A549 (cell line): Measurements from ENCODE around the gene PTPRN2. TPM values are rescaled to one million over a fixed set of nuclear protein-coding genes. Genes with fewer than 3 reads are reported as not detected.

Experiments
- ATAC-seq, 2 experiments: fragments of 200-7000 bp in 1 of 2; fragments of >200 bp in 1 of 2; cut with Nextera tagmentation in 1 of 2; cut with Tn5 transposase in 1 of 2; 3 replicates each; pipeline versions ENCODE4 v1.8.0 to v1.9.1; 2018 to 2020; ENCODE audit warnings: mild to moderate bottlenecking in 1 of 2, moderate library complexity in 1 of 2
- CTCF ChIA-PET: fragments of 300-600 bp; sonication (Branson Sonifier 250); formaldehyde crosslinking; extraction: SDS; loops from one replicate; lab custom pipeline; 2021; ENCODE audit warnings: antibody characterized with exemption, inconsistent platforms; lab: Yijun Ruan, JAX
- POLR2A ChIA-PET: fragments of 350-600 bp; formaldehyde crosslinking; extraction: SDS; loops from one replicate; lab custom pipeline; 2021; ENCODE audit warnings: antibody characterized with exemption, inconsistent platforms; lab: Yijun Ruan, JAX
- DNase-seq, 2 experiments: peaks; one replicate each; pipeline versions ENCODE4 v3.0.0 to v3.0.0-alpha.2; 2011 to 2016; ENCODE audit warnings: low read depth in 1 of 2, low spot score in 1 of 2
- FAIRE-seq: peaks from 2 replicates; lab custom pipeline; 2011; peaks lifted over from hg19 to GRCh38; lab: Jason Lieb, UNC
- H3K27ac ChIP-seq, 2 experiments: fragments of >200 bp; sonication (Bioruptor Twin); formaldehyde crosslinking; 3 replicates each; pipeline ENCODE4 v1.5.1; 2016 to 2017
- H3K4me1 ChIP-seq: fragments of >200 bp; sonication (Bioruptor Twin); formaldehyde crosslinking; 3 replicates; pipeline ENCODE4 v1.6.1; 2016
- H3K4me2 ChIP-seq: fragments of >200 bp; sonication (Bioruptor Twin); formaldehyde crosslinking; 3 replicates; pipeline ENCODE4 v1.6.1; 2016
- H3K4me3 ChIP-seq: fragments of >200 bp; sonication (Bioruptor Twin); formaldehyde crosslinking; 3 replicates; pipeline ENCODE4 v1.5.1; 2016
- H3K9me3 ChIP-seq: fragments of >200 bp; sonication (Bioruptor Twin); formaldehyde crosslinking; 3 replicates; pipeline ENCODE4 v1.6.1; 2016
- BHLHE40 ChIP-seq: IDR thresholded peaks from 2 replicates; pipeline ENCODE4 v1.6.1; 2012; ENCODE audit warnings: low read depth, low read length, inconsistent platforms
- CBX2 ChIP-seq: fragments of 200-600 bp; sonication (generic); IDR thresholded peaks from 2 replicates; pipeline ENCODE4 v1.6.1; 2016; ENCODE audit warnings: low read depth, mild to moderate bottlenecking, borderline replicate concordance
- CEBPB ChIP-seq, 2 experiments: fragments of >200 bp in 1 of 2; sonication (Bioruptor Twin) in 1 of 2; formaldehyde crosslinking in 1 of 2; IDR thresholded peaks; 2 replicates each; pipeline ENCODE4 v1.6.1; 2012 to 2016
- CHD2 ChIP-seq: fragments of 150-350 bp; IDR thresholded peaks from 2 replicates; pipeline ENCODE4 v1.6.1; 2014; ENCODE audit warnings: low read length; ENCODE audit not compliant: partially characterized antibody
- EHMT2 ChIP-seq: fragments of 200-600 bp; sonication (generic); IDR thresholded peaks from 2 replicates; pipeline ENCODE4 v1.6.1; 2016; ENCODE audit warnings: antibody characterized with exemption, low read depth, mild to moderate bottlenecking, moderate library complexity
- EP300 ChIP-seq, 2 experiments: fragments of >200 bp; sonication (Bioruptor Twin); formaldehyde crosslinking; IDR thresholded peaks; 2 replicates in 1 of 2; 3 replicates in 1 of 2; pipeline ENCODE4 v1.6.1; 2016 to 2017
- ESRRA ChIP-seq: fragments of 150-350 bp; IDR thresholded peaks from 2 replicates; pipeline ENCODE4 v1.6.1; 2014; ENCODE audit warnings: mild to moderate bottlenecking, low read length, borderline replicate concordance
- FOSB ChIP-seq: fragments of 250-450 bp; sonication (Bioruptor Pico); IDR thresholded peaks from 2 replicates; pipeline ENCODE4 v1.5.0; 2020; ENCODE audit warnings: mild to moderate bottlenecking, moderate library complexity
- HDAC2 ChIP-seq: fragments of 200-600 bp; sonication (generic); IDR thresholded peaks from 2 replicates; pipeline ENCODE4 v1.6.1; 2016
- HEYL ChIP-seq: fragments of 250-450 bp; sonication (Bioruptor Pico); IDR thresholded peaks from 2 replicates; pipeline ENCODE4 v1.8.0; 2021; ENCODE audit warnings: mild to moderate bottlenecking, moderate library complexity
- HOXA7 ChIP-seq: fragments of 250-450 bp; sonication (Bioruptor Pico); IDR thresholded peaks from 2 replicates; pipeline ENCODE4 v1.5.0; 2020; ENCODE audit warnings: mild to moderate bottlenecking, moderate library complexity
- HOXB5 ChIP-seq: fragments of 250-450 bp; sonication (Bioruptor Pico); IDR thresholded peaks from 2 replicates; pipeline ENCODE4 v1.5.0; 2020; ENCODE audit warnings: mild to moderate bottlenecking, moderate library complexity
- JUNB ChIP-seq: fragments of >200 bp; sonication (Bioruptor Twin); formaldehyde crosslinking; IDR thresholded peaks from 2 replicates; pipeline ENCODE4 v1.6.1; 2016
- KDM5A ChIP-seq: fragments of 200-600 bp; sonication (generic); IDR thresholded peaks from 2 replicates; pipeline ENCODE4 v1.6.1; 2016; ENCODE audit warnings: antibody characterized with exemption, mild to moderate bottlenecking
- MYC ChIP-seq: IDR thresholded peaks from 2 replicates; pipeline ENCODE4 v1.6.1; 2012; ENCODE audit warnings: mild to moderate bottlenecking, inconsistent platforms, low read length, improper control_type of control experiment, borderline replicate concordance
- NPAS2 ChIP-seq: fragments of 250-450 bp; sonication (Bioruptor Pico); IDR thresholded peaks from 2 replicates; pipeline ENCODE4 v1.8.0; 2022; ENCODE audit warnings: mild to moderate bottlenecking, moderate library complexity, borderline replicate concordance
- NR3C1 ChIP-seq: fragments of >200 bp; sonication (Bioruptor Twin); formaldehyde crosslinking; IDR thresholded peaks from 3 replicates; pipeline ENCODE4 v1.6.1; 2017
- PHF8 ChIP-seq: fragments of 200-600 bp; sonication (generic); IDR thresholded peaks from 2 replicates; pipeline ENCODE4 v1.6.1; 2016; ENCODE audit warnings: low read depth, mild to moderate bottlenecking, antibody characterized with exemption, moderate library complexity, borderline replicate concordance
- RCOR1 ChIP-seq: fragments of 150-350 bp; IDR thresholded peaks from 2 replicates; pipeline ENCODE4 v1.6.1; 2014; ENCODE audit warnings: antibody characterized with exemption, low read length, low read depth
- RNF2 ChIP-seq: fragments of 200-600 bp; sonication (generic); IDR thresholded peaks from 2 replicates; pipeline ENCODE4 v1.6.1; 2016; ENCODE audit warnings: low read depth, mild to moderate bottlenecking, antibody characterized with exemption, moderate library complexity, borderline replicate concordance
- SMC3 ChIP-seq: fragments of >200 bp; sonication (Bioruptor Twin); formaldehyde crosslinking; IDR thresholded peaks from 3 replicates; pipeline ENCODE4 v1.6.1; 2018; ENCODE audit warnings: inconsistent platforms
- WGBS: methylation state at CpG from one replicate; pipeline ENCODE4 v1.1.6; 2017; ENCODE audit errors: missing lambda C conversion rate; 5-methylcytosine and 5-hydroxymethylcytosine counted together
- polyA plus RNA-seq, 4 experiments: library from polyadenylated mRNA; depleted of rRNA in 3 of 4; stranded (reverse); fragments of >200 nt; fragmentation: RNase III in 1 of 4; extraction: RNeasy Plus Mini Kit Qiagen cat#74134 plus additional on column Dnase treatment in 1 of 4; gene quantifications; 2 replicates in 3 of 4; 3 replicates in 1 of 4; pipeline ENCODE4 v1.2.3, GENCODE V29; 2011 to 2017
- TF ChIP-seq, protein P1 (sequence below): IDR thresholded peaks from 2 replicates; pipeline ENCODE4 v1.6.1; 2012; ENCODE audit warnings: low read depth, borderline replicate concordance
- TF ChIP-seq, protein P2 (sequence below): IDR thresholded peaks from 2 replicates; pipeline ENCODE4 v1.6.1; 2012
- TF ChIP-seq, protein P3 (sequence below): fragments of >200 bp; sonication (Bioruptor Twin); formaldehyde crosslinking; IDR thresholded peaks from 2 replicates; pipeline ENCODE4 v1.6.1; 2016
- TF ChIP-seq, protein P4 (sequence below): fragments of >200 bp; sonication (Bioruptor Twin); formaldehyde crosslinking; IDR thresholded peaks from 3 replicates; pipeline ENCODE4 v1.6.1; 2016

PTPRN2 gene
- polyA plus RNA-seq, 2 of the 4 experiments (the other 2 are of a cell fraction): 0.41 to 1.2 TPM

DNA sequence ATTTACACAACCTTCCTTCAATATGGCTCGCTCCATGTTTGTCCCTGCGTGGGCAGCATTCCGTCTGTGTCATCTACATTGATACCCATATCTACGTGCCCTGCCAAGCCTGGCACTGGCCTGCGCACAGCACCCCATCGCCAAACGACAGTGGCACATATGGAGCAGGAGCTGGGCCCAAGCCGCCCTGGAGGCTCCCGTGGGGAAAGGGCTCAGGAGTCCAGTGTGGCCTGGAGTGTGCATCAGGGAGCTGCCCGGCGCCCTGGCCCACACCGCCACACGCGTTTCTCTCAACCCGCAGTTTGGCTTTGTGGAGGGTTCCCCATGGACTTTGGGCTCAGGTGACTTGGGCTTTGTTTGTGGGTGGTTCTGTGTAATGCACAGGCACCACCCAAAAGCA, 273.2 kb downstream of the PTPRN2 start:
- CTCF ChIA-PET: interaction anchor here (1.6 kb wide), 1 partner anchor 16 kb away, joined by 5 read pairs; no protein-coding TSS in a partner anchor
- no peak for DNase-seq
- 50% methylated on average over 14 of the region's 15 CpGs for WGBS
- ATAC-seq: no peak
- Histone ChIP-seq H3K4me1 (no peaks in the 10 kb centered on the region), H3K27ac (no peak overlapping the region), H3K9me3 (peaks cover 2% of the 10 kb centered on the region; the same call in 1 of the 3 replicates), H3K4me3 (no peak overlapping the region)
- POLR2A ChIA-PET: no interaction called here
- TF ChIP-seq EHMT2 (no peak), PHF8 (no peak), HDAC2 (no peak), NR3C1 (no peak), EP300 (IDR thresholded peaks at IDR 0.05) (no peak), SMC3 (no peak), CEBPB (IDR thresholded peaks at IDR 0.05) (no peak), HEYL (CRISPR knock-in tag) (no peak), CHD2 (no peak), FOSB (no peak), CBX2 (no peak), JUNB (no peak)
- TF ChIP-seq, protein P1, sequence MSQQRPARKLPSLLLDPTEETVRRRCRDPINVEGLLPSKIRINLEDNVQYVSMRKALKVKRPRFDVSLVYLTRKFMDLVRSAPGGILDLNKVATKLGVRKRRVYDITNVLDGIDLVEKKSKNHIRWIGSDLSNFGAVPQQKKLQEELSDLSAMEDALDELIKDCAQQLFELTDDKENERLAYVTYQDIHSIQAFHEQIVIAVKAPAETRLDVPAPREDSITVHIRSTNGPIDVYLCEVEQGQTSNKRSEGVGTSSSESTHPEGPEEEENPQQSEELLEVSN: no peak
- TF ChIP-seq, all 56 proteins: peak for 0
- FAIRE-seq: no peak
- no peak overlapping the region for H3K4me2 ChIP-seq

DNA sequence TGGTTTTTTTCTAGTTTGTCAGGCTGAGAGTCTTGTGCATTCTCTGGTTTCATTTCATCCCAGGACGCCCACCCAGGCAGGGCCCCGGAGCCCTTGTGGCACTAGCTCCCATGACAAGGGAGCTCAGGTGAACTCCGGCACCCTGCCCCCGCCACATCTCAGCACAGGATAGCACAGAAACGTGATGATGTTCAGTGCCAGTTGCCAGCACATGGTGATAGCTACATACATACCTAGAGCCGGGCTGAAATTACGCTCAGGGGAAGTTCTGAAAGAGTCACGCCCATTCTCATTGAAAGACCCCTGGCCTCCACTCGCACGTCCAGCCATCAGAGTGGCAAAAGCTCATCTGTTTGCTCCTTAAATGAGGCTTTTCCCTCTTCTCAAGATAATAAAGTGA, 273.7 kb downstream of the PTPRN2 start:
- H3K4me1 ChIP-seq: no peaks in the 10 kb centered on the region
- peaks cover 2% of the 10 kb centered on the region; the same call in 1 of the 3 replicates for H3K9me3 ChIP-seq
- TF ChIP-seq ESRRA (no peak), CBX2 (no peak), CEBPB (IDR thresholded peaks at IDR 0.05) (no peak)
- no peak for DNase-seq
- FAIRE-seq: no peak
- no peak for ATAC-seq
- WGBS: 60% methylated on average over 10 of the region's 10 CpGs
- H3K4me3 ChIP-seq: no peak overlapping the region
- ChIA-PET POLR2A (no interaction called here), CTCF (interaction anchor here (1.6 kb wide), 1 partner anchor 15 kb away, joined by 5 read pairs; no protein-coding TSS in a partner anchor)
- no peak overlapping the region for H3K27ac ChIP-seq
- no peak overlapping the region for H3K4me2 ChIP-seq

DNA sequence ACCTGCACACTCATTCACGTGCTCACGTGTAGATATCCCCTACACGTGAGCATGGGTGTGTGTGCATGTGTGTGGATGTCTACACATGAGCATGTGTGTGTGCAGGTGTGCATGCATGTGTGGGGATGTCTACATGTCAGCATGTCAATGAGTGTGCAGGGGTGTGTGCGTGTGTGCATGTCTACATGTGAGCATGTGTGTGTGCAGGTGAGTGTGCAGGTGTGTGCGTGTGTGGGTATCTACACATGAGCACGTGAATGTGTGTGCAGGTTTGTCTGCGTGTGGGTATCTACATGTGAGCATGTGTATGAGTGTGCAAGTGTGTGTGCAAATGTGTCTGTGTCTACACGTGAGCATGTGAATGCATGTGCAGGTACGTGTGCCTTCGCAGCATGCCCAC, 274.8 kb downstream of the PTPRN2 start:
- POLR2A ChIA-PET: no interaction called here
- no peak overlapping the region for H3K4me2 ChIP-seq
- peaks cover 4% of the 10 kb centered on the region; the same call in 1 of the 3 replicates for H3K9me3 ChIP-seq
- 54% methylated on average over 10 of the region's 10 CpGs for WGBS
- CTCF ChIA-PET: no interaction called here
- no peak for ATAC-seq
- no peak for DNase-seq
- H3K4me3 ChIP-seq: no peak overlapping the region
- no peak for FAIRE-seq
- no peak overlapping the region for H3K27ac ChIP-seq
- TF ChIP-seq SMC3 (no peak), BHLHE40 (no peak), NPAS2 (CRISPR knock-in tag) (no peak), ESRRA (no peak), MYC (no peak), PHF8 (no peak), RNF2 (no peak), RCOR1 (no peak), NR3C1 (no peak), HOXB5 (CRISPR knock-in tag) (no peak), CEBPB (IDR thresholded peaks at IDR 0.05) (no peak), HOXA7 (no peak), EP300 (IDR thresholded peaks at IDR 0.05) (no peak), HEYL (CRISPR knock-in tag) (no peak), KDM5A (no peak)
- TF ChIP-seq, protein P2, sequence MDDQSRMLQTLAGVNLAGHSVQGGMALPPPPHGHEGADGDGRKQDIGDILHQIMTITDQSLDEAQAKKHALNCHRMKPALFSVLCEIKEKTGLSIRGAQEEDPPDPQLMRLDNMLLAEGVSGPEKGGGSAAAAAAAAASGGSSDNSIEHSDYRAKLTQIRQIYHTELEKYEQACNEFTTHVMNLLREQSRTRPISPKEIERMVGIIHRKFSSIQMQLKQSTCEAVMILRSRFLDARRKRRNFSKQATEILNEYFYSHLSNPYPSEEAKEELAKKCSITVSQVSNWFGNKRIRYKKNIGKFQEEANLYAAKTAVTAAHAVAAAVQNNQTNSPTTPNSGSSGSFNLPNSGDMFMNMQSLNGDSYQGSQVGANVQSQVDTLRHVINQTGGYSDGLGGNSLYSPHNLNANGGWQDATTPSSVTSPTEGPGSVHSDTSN: no peak
- TF ChIP-seq, protein P1: no peak
- TF ChIP-seq, protein P3, sequence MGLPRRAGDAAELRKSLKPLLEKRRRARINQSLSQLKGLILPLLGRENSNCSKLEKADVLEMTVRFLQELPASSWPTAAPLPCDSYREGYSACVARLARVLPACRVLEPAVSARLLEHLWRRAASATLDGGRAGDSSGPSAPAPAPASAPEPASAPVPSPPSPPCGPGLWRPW: no peak
- TF ChIP-seq, protein P4, sequence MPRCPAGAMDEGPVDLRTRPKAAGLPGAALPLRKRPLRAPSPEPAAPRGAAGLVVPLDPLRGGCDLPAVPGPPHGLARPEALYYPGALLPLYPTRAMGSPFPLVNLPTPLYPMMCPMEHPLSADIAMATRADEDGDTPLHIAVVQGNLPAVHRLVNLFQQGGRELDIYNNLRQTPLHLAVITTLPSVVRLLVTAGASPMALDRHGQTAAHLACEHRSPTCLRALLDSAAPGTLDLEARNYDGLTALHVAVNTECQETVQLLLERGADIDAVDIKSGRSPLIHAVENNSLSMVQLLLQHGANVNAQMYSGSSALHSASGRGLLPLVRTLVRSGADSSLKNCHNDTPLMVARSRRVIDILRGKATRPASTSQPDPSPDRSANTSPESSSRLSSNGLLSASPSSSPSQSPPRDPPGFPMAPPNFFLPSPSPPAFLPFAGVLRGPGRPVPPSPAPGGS: no peak
- no peaks in the 10 kb centered on the region for H3K4me1 ChIP-seq
